Stimulated activated CD4-positive, alpha-beta T cell treated with anti-CD3 and anti-CD28 coated beads, TNF-alpha, amount 100 ng/mL, for 4 hours (primary cell): Measurements from ENCODE around the gene B4GALNT3.
A peak's percentile ranks its signal among the peaks of the same experiment; 100 is the strongest.
"Not testable (repeated sequence)": the region's sequence is repeated elsewhere in the genome, so short reads cannot be mapped to it uniquely, and the experiment has no call there.

Source experiments
- DNase-seq, 3 experiments: peaks; one replicate each; pipeline ENCODE4 v3.0.0-alpha.2; 2020; ENCODE audit warnings: low read depth in 3 of 3

Gene B4GALNT3

DNA sequence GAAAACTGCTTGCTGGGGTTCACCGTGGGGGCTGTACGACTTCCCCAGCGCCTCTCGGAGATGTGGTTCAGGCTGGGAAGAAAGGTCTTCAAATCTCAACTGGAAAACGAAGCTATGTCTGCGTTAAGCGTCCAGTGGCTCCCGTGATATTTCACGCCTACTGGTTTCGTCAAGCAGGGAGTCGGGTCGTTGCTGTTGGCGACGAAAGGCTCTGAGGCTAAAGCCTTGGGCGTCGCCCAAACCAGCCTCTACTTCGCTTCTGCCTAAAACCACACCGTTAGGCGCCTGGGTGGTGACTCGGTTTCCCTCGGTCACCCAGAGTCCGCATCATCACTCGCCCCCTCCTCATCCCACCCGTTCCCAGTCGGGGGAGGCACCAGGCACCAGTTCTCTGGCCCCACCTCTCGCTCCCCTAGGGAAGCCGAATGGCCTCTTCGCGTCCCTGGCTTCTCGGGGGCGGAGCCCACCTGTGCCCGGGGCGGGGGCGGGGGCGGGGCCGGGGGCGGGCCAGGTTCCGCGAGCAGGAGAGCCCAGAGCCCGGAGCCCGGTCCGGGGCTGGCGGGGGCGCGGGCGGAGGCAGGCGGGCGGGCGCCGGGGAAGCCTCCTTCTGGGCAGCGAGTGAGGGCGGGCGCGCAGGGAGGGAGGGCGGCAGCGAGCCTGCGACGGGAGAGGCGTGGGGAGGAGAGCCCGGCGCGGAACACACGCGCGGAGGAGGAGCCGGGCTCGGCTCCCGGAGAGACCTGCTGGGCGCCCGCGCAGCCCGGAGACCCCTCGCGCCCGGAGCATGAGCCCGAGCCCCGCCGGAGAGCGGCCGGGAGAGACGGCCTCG, at the start of gene B4GALNT3:
Gene B4GALNT3, plus strand, starts transcription at position 510 of the 829 bp plus-strand sequence. CDS start 438 bp downstream, outside the sequence.
- peak in 2 of 3 experiments; percentile 23 to 32 for DNase-seq

DNA sequence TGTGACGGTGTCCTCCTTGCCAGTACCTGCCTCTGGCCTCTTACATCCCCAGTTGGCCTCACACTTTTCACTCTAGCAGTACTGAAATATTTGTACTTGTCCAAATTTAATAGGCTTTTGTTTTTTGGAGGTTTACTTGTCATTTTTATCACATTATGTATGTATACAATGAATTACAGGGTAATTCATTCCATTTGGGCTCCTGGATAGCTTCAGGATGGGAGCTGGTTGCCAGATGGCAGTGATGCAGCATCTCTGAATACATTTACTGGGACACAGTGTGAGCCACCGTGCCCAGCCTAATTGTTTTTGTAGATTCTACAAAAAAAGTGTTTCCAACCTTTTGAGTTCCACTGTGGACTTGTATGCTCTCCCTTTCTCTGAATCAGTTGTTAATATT, 44.9 kb upstream of the B4GALNT3 start:
- no peak for DNase-seq

DNA sequence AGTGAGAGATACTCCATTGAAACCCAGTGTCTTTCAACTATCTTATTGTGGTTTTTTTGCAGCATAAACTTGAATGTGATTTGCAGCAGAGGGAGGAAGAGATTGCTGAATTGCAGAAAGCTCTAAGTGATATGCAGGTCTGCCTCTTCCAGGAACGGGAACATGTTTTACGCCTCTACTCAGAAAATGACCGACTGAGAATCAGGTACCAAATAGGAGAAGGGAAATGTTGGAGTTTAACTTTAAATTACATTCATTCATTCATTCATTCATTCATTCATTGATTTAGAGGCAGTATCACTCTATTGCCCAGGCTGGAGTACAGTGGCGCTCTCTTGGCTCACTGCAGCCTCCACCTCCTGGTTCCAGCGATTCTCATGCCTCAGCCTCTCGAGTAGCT, 41.3 kb upstream of the B4GALNT3 start:
- no peak for DNase-seq

DNA sequence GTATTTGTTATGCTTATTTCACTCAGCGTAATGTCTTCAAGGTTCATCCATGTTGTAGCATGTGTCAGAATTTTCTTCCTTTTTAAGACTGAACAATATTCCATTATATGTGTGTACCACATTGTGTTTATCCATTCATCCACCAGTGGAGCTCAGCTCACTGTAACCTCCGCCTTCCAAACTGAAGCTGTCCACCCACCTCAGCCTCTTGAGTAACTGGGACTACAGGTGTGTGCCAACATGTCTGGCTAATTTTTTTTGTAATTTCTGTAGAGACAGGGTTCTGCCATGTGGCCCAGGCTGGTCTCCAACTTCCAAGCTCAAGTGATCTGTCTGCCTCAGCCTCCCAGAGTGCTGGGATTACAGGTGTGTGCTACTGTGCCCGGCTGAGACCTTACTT, 37.2 kb upstream of the B4GALNT3 start:
- DNase-seq = no peak

DNA sequence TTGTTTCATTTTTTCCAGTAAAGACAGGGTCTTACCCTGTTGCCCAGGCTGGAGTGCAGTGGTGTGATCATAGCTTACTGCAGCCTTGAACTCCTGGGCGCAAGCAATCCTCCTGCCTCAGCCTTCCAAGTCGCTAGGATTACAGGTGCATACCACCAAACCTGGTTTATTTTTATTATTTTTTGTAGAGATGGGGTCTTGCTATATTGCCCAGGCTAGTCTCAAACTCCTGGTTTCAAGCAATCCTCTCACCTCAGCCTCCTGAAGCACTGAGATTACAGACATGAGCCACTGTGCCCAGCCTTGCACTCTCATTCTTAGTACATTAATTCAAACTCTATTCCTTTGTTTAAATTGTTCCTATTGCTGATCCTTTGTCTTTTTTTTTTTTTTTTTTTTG, 24.0 kb upstream of the B4GALNT3 start:
- not testable (repeated sequence) for DNase-seq

DNA sequence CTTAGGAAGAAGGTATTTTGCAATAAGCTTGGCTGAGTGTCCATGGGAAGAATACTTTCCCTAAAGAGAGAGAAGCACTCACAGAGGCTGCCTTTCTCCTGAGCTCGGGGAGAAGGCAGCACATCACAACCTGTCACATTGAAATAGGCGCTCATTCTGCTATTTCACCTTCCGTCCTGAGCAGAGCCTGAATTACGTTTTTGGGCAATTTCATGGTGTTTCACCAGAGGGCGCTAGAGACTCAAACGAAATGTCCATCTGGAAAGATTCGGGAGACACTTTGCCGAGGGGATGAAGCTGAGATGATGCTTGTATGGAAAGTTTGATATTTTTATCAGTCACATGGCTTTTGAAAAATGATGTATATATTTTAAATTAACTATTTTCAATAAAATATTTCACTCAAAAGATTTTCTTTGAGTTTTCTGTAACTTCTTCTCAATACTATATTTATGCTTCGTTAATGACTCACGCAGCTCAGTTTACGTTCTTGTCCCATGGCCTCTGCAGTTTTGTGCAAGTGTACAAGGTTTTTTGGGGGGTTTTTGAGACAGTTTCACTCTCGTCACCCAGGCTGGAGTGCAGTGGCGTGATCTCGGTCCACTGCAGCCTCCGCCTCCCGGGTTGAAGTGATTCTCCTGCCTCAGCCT, 17.4 kb upstream of the B4GALNT3 start:
- DNase-seq = peak in 1 of 3 experiments; percentile 3

DNA sequence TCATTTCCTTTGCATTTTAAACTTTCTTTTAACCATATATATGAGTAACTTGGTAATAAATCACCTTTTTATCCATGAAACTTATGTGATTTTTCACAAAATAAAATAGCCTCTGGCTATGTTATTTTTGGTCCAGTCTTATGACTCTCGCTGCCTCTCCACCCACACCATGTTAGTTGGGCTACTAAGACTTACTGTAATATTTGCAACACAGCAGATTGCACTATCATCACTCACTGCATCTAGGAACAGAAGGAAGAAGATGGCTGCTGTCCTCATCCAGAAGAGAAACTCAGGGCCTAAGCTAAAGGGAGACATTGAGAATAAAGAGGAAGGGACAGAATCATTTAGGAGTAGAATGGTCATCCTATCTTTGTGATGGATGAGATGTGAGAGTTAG, 12.6 kb upstream of the B4GALNT3 start:
- no peak for DNase-seq

DNA sequence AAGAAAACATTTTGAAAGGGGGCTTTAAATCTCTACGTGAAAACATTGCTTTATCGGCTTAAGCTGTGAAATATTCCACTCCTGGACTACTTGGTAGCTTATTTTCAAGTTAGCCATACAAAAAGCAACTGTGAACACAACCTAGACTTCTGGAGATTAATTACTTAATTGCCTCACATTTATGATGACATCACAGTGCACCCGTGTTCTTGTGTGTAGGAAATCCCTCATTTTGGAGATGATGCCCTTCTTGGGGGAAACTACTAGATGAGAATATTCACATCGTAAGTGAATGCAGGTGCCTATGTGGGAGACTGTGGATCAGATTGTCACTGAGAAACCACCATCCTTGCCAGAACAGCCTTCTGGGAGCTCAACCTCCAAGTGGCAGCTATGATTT, 10.5 kb upstream of the B4GALNT3 start:
- no peak for DNase-seq

DNA sequence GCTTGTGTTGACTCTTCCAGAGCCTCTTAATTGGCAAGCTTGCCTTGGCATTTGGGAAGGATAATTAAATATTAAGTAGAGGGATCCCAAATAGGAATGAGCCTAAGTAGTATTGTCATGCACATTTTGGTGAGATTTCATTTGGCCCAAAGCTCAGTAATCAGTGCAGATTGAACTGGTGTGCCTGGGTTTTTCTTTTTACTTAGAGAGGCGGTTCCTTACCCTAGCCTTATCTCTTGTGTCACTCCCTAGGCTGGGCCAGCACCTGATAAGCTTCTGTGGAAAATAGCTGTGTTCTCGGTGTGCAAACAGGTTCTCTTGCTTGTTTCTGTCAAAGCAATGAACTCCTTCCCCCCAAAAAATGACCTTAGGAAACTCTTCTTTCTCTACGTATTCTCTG, 9.3 kb upstream of the B4GALNT3 start:
- DNase-seq = no peak

DNA sequence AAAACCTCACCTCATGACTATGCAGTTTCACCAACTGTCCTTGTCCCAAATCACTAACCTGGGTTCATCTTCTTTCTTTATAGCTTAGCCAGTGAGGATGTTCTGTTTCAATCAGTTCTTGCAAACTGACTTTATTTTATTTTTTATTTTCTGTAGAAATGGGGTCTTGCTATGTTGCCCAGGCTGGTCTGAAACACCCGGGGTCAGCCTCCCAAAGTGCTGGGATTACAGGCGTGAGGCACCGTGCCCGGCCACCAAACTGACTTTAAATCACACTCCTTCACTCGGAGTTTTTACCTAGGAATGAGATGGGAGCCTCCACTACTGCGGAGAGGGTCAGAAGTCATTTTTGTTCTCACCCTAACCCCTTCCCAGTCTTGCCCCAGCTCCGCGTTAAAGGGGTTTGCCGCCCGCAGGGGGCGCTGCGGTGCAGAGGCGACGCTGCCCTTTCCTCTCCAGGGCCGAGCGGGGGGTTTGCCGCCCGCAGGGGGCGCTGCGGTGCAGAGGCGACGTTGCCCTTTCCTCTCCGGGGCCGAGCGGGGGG, 7.0 kb upstream of the B4GALNT3 start:
- DNase-seq = no peak

DNA sequence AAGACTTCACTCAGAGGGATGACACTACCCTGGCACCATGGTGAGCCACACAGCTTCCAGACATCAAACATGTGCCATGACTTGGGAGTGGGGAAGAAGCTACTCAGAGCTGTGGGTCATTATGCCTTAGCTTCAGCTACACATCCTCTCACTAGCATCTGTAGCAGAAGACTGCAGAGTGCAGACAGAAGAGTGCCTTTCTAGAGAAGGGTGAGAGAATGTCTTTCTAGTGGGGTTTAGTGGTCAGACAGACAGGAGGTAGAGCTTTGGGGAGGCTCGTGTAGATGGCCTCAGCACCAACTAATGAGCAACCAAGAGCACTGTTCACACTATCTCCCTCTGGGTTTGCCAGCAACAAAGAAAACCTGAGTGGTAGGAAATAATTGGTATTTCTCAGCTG, 4.9 kb upstream of the B4GALNT3 start:
- DNase-seq = no peak

DNA sequence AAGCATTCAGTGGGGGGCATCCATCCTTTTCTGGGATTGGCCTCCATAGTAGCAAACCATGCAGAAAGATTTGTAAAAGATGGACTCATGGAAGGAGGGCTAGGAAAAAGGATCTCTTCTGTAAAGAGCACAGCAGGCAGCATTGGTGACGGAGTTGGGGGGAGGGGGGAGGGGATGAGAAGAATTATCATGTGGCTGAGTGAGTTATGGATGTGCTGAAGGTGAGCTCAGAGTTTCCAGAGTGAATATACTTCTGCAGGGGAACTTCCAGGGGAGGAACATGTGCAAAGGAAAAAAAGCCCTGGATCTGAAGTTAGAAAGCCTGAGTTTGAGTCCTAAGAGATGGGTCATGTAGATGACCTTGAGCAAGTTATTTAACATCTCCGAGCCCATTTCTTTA, 3.9 kb upstream of the B4GALNT3 start:
- no peak for DNase-seq

DNA sequence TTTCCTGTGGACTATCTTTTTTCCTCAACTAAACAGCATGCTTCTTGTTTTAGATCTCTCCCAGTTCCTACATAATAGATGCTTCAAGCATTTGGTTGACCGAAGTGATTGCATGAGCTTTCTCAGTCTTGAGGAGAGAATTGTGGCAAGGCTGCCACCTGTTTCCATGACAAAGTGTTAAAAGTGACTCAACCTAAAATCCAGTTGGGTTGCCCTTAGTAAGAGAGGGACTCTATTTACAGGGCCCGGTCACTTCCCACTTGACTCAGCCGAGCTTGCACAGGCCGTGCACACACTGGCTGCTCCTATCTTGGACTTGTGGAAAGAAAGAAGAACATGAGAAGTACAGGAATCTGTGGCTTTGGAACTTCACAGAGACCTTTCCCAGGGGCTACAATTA, 2.1 kb upstream of the B4GALNT3 start:
- no peak for DNase-seq

DNA sequence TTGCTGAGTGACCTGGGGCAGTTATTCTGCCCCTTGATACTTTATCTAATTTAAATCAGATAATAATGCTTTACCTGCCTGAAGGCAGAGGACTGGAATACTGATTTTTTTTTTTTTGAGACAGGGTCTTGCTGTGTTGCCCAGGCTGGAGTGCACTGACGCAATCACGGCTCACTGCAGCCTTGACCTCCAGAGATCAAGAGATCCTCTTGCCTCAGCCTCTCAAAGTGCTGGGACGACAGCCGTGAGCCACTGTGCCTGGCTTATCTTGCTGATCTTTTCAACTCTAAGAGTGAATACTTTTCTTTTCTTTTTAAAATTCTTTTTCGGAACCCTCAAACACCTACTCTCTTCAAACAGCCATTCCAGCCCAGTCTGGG, 699 bp upstream of the B4GALNT3 start:
- DNase-seq = no peak

DNA sequence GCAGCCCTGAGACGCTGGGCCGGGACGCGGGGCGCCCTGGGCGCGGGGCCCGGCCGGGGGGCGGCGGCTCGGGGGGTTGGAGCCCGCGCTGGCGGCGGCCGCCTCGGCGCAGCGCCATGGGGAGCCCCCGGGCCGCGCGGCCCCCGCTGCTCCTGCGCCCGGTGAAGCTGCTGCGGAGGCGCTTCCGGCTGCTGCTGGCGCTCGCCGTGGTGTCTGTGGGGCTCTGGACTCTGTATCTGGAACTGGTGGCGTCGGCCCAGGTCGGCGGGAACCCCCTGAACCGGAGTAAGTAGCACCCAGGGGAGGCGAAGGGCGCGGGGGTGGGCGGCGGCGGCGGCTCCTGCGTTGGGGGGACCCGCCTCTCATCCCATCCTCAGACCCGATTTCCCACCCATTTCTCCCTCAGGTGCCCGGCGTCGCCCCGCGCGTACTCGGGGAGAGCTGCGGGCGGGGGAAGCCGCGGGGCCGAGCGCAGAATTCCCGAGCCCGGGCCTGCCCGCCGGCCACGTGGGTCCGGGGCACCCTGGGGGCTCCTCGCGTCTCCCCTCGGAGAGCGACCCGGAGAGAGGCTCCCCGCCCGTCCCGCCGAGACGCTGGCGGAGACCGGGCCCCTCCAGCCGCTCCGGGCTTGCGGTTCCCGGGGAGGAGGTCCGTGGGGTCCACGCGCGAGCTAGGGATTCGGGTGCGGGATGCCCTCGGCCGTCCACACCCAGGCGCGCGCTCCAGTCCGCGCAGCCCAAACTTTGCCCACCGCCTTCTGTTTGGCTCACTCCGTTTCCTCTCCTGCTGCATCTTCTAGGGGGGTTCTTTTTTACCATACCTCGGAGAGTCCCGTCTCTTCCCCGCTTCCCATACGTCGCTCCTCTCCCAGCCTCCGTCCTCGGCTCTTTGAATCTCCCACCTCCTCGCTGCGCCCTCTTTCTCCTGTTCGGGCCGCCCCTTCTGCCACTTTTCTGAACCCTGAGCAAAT, 807 bp downstream of the B4GALNT3 start:
- DNase-seq = peak in 2 of 3 experiments; percentile 12 to 17

DNA sequence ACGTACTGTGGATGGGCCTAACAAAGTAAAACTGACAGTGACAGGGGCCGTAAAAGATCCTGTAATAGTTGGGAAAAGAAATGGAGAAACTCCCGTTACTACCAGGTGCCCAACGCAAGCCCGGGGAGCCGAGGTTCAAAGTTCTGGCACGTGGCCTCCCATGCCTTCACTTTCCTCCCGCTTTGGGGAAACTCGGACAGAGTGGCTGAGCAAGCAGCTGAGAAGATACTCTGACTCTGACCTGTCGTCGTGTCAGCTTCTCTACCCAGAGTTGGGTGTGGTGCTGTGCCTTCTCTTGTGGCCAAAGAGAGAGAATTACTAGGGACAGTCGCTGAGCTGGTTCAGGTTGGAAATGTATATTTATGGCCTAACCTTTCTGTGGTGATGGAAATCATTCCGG, 1.7 kb downstream of the B4GALNT3 start:
- no peak for DNase-seq

DNA sequence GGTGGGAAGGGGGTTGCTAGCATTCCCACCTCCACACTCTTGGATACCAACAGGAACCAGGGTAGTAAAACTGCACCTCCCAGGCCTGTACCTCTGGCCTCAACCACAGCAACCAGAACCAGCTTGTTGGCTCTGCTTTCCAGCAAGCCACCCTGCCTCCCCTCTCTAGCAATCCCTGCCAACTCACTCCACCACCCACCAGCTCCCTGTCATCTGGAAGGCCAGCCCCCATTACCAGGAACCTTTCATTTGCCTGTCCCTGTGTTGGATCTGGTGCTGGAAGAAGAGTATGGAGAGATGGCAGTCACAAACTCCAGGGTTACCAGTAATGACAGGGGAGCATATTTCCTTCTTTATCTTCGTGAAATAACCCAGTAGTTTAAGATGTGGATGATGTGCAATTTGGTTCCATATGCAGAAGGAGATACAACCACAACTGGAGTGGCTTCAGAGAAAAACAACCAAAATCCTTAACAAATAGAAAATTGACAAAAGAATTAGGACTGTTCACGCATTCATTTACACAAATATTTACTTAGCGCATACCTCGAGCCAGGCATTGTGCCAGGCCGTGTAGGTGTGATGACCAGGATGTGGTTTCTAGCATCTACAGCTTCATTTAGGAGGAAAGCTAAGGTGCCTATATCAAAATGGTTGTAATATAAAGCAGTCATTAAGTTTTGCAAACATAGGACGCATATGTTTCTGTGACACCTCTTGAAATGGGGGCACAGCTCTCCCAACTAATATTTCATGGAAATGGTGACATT, 3.4 kb downstream of the B4GALNT3 start:
- no peak for DNase-seq

DNA sequence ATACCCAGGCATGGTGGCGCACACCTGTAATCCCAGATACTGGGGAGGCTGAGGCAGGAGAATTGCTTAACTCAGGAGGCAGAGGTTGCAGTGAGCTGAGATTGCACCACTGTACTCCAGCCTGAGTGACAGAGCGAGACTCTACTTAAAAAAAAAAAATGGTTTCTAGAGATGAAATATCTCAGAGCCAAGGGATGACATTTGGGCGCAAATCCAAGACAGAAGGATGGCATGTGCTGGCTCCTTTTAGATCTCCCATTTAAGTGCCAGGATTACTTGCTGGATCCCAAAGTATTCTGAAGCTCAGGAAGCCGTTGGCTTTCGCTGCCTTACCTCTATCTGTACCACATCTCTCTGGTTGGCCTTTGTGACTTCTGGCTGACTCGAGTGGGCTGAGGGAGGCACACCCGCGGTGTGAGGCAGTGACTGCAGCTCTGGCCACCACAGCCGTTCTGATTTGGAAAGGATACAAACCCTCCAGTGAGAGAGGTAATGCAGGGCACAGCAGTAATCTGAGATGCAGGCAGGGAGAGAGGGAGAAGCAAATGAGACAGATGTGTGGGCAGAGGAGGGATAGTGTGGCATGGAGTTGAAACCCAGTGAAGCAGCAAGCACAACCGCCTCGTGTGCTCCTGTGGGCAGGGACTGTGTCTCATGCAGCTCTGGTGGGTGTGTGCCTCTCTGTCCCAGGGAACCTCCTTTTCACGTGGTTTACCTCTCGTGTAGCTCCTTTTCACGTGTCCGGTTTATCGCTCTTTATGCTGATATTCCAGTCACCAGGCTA, 4.9 kb downstream of the B4GALNT3 start:
- DNase-seq = no peak

DNA sequence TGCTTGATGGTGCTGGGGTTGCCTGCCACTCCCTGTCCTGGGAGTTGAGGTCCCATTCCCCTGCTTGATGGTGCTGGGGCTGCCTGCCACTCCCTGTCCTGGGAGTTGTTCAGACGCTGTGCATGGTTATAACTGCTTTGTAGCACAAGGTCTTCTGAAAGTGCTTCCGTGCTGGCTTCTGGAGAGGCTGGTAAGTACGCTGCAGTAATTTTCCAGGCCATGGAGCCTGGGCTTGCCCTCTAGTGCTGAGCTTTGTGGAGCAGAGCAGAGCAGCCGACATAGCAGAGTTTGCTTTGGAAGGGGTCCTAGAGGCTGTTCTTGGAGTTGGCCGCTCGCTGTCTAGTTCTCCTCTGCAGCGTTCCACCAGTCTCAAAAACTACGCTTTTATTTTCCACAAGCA, 6.3 kb downstream of the B4GALNT3 start:
- no peak for DNase-seq

DNA sequence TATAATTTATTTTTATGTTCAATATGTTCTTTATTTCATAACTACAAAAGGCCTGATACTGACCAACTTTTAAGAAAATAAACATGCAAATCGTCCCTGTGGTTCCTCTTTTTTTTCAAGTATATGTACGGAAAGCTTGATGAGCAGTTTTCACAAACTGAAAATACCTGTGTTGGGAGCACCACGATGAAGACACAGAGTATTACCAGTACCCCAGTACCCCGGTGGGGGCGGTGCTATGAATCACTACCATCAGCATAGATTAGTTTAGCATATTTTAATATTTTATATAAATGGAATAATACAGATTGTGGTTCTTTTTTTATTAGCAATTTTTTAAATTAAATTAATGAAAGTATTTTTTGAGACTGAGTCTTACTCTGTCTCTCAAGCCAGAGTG, 7.0 kb downstream of the B4GALNT3 start:
- no peak for DNase-seq
